ENCODE measurements around the gene NTMT2.

DNA sequence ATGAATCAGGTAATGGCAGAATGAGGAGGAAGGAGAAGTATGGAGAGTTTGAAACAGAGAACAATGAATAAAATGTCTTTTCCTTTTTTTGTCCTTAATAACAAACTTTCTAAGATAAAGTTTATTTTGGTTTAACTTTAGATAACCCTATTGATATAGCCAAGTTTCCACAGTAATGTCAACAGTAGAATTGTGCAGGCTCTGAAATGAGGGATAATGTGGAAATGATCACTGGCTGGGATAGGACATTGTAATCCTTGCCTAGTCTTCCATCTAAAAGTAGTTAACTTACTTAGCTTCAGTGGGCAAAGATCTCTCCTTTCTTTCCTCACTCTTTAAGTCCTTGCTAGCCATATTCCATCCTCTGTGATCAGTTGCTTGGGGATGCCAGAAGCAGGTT lies 52.8 kb downstream of the NTMT2 start:
- TF ChIP-seq, protein P1, sequence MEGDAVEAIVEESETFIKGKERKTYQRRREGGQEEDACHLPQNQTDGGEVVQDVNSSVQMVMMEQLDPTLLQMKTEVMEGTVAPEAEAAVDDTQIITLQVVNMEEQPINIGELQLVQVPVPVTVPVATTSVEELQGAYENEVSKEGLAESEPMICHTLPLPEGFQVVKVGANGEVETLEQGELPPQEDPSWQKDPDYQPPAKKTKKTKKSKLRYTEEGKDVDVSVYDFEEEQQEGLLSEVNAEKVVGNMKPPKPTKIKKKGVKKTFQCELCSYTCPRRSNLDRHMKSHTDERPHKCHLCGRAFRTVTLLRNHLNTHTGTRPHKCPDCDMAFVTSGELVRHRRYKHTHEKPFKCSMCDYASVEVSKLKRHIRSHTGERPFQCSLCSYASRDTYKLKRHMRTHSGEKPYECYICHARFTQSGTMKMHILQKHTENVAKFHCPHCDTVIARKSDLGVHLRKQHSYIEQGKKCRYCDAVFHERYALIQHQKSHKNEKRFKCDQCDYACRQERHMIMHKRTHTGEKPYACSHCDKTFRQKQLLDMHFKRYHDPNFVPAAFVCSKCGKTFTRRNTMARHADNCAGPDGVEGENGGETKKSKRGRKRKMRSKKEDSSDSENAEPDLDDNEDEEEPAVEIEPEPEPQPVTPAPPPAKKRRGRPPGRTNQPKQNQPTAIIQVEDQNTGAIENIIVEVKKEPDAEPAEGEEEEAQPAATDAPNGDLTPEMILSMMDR (conservative IDR thresholded peaks at IDR 0.05; ENCODE audit: low read length): no peak
- no peak for TF ChIP-seq EZH2phosphoT487 (IDR thresholded peaks at IDR 0.05; ENCODE audit: borderline replicate concordance)

Measured in Loucy (cell line).